Astrocyte (in vitro differentiated cells and primary cell): ENCODE data around the gene NRTN.

ENCODE experiments used
- CTCF ChIP-seq: IDR thresholded peaks from 2 replicates; pipeline ENCODE4 v1.5.1; 2011; ENCODE audit warnings: low read depth, mild to moderate bottlenecking, inconsistent platforms, low read length, moderate library complexity; ENCODE audit not compliant: insufficient read depth
- EZH2 ChIP-seq: IDR thresholded peaks from 2 replicates; pipeline ENCODE4 v1.6.1; 2012; ENCODE audit warnings: mild to moderate bottlenecking, low read length, inconsistent platforms; ENCODE audit not compliant: insufficient read depth

GRCh38 chr19:5817218-5817617, 12.4 kb downstream of the NRTN start:
- TF ChIP-seq CTCF (no peak), EZH2 (no peak)
